NCI-H774 (cell line): ENCODE measurements around the gene CDAN1.

ENCODE experiments used
- DNase-seq: peaks from one replicate; lab custom pipeline; 2025; lab: John Stamatoyannopoulos, UW

The CDAN1 gene

DNA sequence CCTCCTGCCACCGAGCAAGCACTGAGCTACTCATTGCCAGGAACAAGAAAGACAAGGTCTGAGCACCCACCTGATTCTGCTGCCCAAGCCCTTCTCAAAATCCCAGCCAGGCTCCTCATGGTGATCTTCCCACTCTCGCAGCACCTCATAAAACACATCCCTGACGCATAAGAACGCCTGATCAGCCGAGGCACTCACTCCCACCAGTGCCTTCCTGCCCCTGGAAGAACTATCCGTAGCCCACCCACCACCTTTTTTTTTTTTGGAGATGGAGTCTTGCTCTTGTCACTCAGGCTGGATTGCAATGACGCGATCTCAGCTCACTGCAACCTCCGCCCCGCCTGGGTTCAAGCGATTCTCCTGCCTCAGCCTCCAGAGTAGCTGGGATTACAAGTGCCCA, 3.9 kb downstream of the CDAN1 start:
- no peak for DNase-seq

DNA sequence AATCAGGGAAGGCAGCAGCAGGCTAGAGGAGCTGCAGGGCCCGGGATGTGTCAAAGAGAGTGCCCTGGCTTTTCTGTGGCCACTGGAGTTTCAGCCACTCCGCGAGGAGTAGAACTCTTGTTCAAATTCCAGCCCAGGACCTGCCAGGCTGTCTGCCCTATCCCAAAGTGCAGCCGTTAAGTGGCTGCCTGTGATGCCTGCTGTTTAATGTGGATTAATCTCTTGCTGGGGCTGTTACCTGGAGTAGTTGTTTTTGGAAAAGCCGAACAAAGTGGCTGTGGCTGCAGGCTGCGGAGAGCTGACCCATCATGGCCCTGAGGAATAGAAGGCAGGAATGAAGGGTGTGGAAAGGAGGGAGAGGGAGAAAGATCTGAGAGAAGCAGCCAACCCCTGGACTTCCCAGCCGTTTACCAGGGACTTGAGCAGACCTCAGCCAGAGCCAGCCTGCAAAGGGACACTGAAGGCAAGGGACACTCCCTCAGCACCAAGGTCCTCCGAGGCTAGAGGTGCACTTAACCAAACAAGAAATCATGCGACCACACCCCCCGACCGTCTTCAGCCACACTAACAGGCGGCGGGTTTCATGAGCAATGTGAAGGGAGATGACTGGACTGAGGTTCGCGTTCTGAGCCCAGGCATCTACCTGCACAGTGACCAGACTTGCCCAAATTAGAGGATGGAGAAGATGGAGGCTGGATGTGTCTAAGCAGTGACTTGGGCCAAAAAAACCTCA, 4.7 kb downstream of the CDAN1 start:
- DNase-seq = no peak

DNA sequence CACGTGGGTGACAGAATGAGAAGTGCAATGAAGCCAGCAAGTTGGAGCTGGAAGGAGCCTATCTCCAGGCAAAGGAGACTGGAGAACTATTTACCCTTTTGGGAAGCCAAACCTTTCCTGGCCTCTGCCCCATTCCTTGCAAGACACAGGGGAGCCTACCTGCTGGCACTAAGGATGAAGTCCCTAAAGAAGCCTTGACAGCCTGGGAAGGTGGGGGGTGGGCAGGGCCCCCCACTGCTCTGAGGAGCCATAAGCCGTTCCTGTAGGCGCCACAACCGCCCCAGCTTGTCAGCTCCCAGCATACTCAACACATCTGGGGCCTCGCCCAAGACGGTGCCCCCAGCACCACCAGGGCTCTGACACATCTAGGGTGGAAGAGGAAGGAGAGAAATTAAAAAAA, 5.5 kb downstream of the CDAN1 start:
- DNase-seq = no peak

GRCh38 chr15:42730536-42730935, 6.4 kb downstream of the CDAN1 start:
- no peak for DNase-seq

DNA sequence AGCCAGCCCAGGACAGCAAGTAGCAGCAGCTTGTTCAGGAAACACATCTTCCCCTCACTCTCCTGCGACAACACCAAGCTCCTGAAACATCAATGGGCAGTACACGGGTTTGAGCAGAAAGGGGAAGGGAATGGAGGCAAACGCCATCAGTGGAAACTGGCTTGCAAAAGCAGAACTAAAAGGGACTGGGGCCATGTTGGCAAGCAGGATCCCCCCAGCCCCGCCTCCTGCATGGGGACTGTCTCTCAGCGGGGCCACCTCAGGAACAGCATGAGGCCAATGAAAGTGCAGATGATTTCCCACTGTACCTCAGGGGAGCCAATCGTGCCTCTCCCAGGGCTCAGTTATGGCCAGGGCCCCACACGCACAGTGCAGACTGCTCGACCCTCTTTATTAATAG, 6.8 kb downstream of the CDAN1 start:
- DNase-seq = no peak

- DNase-seq = no peak
Observed at GRCh38 chr15:42729409-42729808, 7.5 kb downstream of the CDAN1 start.

- no peak for DNase-seq
Observed at GRCh38 chr15:42728972-42729371, 8.0 kb downstream of the CDAN1 start.

DNA sequence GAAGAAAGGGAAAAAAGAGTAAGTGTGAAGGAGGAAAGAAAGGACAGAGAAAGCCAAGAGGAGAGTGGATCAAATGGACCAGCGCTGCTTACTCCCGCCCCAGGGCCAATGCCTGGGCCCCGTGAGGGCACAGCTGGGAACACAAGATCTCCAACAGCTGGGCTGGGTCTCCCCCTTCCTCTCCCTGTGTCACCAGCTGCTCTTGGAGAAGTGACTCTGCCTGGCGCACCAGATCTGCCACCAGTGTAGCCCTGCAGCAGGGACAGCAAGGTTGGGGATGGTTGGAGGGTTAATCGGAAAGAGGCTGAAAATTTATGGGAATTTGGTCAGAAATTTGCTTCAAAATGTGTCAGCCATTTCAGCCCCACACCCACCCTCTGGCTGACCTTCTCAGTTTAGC, 8.4 kb downstream of the CDAN1 start:
- no peak for DNase-seq

- no peak for DNase-seq
Observed at GRCh38 chr15:42727750-42728381, 9.1 kb downstream of the CDAN1 start.

DNA sequence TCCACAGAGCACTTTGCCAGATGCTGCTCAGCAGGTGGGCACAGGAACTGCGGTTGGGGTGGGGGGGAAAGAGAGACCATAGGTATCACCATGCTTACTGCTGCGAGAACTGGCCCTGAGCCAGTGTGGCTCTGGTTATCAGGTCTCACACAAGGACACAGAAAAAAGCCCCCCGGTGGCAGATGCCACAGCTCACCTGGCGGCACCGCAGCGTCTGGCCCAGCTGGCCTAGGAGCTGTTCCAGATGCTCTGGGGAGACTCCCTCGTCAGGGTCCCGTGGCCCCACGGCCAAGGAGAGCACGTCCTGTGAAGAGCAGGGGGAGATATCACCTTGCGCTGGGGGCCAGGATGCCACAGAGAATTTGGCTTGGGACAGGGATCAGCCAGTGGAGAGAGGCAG, 10.8 kb downstream of the CDAN1 start:
- DNase-seq = no peak

- no peak for DNase-seq
Observed at GRCh38 chr15:42725331-42725903, 11.5 kb downstream of the CDAN1 start.

GRCh38 chr15:42724276-42724675, 12.7 kb downstream of the CDAN1 start:
- no peak for DNase-seq

DNA sequence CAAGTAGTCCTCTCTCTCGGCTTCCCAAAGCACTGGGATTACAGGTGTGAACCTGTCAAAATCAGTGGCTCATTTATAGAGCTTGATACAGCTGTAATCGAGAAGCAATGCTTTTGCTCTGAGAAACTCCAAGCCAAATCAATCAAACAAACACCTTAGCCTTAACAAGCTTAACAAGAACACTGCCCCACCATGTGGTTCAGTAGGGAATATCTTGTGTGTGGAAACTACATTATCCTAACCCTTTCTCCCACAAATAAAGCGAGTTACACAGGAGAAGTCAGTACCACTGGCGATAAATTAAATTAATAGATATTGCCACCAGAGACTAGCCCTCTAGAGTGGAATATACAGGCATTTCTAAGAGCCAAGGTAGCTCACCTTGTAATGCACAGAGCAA, 13.9 kb downstream of the CDAN1 start:
- DNase-seq = no peak

- DNase-seq = no peak
Observed at GRCh38 chr15:42721916-42722315, 15.0 kb downstream of the CDAN1 start.

- no peak for DNase-seq
Observed at GRCh38 chr15:42721016-42721415, 15.9 kb downstream of the CDAN1 start.

GRCh38 chr15:42720071-42720470, 16.9 kb downstream of the CDAN1 start:
- no peak for DNase-seq

GRCh38 chr15:42719043-42719442, 17.9 kb downstream of the CDAN1 start:
- DNase-seq = no peak

DNA sequence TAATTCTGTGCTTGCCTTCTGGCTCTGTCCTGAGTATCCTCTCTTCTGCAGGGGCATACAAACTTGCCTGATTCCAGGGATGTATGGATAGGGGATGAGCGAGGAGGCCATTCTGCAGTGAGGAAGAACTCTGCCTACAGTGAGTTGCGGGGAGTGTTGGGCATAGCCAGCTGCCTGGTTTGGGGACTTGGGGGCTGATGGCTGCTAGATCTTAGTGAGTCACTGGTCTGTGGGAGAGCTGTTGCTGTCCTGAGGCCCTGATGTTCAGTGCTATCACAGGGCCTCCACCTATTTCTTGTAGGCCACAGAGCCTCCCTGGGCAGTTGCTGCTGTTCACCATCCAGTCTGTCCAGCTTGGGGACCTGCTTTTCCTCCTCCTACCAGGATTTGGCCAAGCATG, 20.3 kb downstream of the CDAN1 start:
- no peak for DNase-seq

GRCh38 chr15:42716125-42716524, 20.8 kb downstream of the CDAN1 start:
- DNase-seq = no peak

GRCh38 chr15:42712584-42712983, 24.3 kb downstream of the CDAN1 start:
- no peak for DNase-seq

DNA sequence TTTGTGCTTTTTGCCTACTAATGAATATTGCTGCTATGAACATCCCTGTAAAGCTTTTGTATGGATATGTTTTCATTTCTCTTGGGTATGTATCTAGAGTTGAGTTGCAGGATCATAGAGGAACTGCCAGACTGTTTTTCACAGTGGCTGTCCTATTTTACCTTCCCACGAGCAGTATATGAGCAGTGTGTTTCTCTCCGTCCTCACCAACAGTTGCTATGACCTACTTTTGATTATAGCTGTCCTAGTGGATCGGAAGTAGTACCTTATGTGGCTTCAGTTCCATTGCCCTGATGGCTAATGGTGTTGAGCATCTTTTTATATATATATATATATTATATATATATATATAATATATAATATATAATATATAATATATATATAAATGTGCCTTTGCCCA, 25.2 kb downstream of the CDAN1 start:
- DNase-seq = no peak

- no peak for DNase-seq
Observed at GRCh38 chr15:42710662-42711061, 26.3 kb downstream of the CDAN1 start.

GRCh38 chr15:42707873-42708544, 28.9 kb downstream of the CDAN1 start:
- no peak for DNase-seq
